ENCODE measurements around the gene WDR41. TPM values are rescaled to one million over a fixed set of nuclear protein-coding genes. Genes with fewer than 3 reads are reported as not detected.

The WDR41 gene
- total RNA-seq, 4 donors from 2014 or later = 22.4 to 40.9 (median 37.4) TPM

DNA sequence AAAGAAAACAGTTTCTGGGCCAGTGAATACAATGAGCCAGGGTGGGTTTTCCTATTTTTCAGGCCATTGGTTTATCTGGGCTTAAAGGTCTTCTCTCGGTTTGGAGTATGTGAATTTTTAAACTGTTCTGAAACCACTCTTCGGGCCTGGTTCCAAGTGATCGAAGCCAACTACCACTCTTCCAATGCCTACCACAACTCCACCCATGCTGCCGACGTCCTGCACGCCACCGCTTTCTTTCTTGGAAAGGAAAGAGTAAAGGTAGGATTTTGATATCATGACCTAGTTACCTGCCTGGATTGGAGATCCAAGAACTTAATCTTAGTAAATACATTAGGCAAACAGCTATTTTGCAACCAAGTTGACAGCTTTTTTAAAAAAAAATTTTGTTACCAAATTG lies 79.1 kb downstream of the WDR41 start:
- intact Hi-C loops (cut with DNase I; ENCODE audit: low total_unique reads) = no loop called here
- 75 to 88% methylated on average over 7 of the region's 7 CpGs for WGBS, 2 donors
- DNase-seq (ENCODE audit: low spot score in 2 of 2) = no peak
- H3K4me3 ChIP-seq (ENCODE audit: low read depth, poor library complexity, severe bottlenecking) = no peak overlapping the region
- TF ChIP-seq CTCF (IDR thresholded peaks at IDR 0.05) (no peak), POLR2A (IDR thresholded peaks at IDR 0.05) (no peak)

GRCh38 chr5:77409870-77410621 lies 82.1 kb downstream of the WDR41 start:
- no peak for DNase-seq (ENCODE audit: low spot score in 2 of 2)
- no peak overlapping the region for H3K4me3 ChIP-seq (ENCODE audit: low read depth, poor library complexity, severe bottlenecking)
- intact Hi-C loops (cut with DNase I; ENCODE audit: low total_unique reads) = no loop called here
- TF ChIP-seq POLR2A (IDR thresholded peaks at IDR 0.05) (no peak), CTCF (IDR thresholded peaks at IDR 0.05) (no peak)
- 70 to 72% methylated on average over 10 of the region's 10 CpGs for WGBS, 2 donors

DNA sequence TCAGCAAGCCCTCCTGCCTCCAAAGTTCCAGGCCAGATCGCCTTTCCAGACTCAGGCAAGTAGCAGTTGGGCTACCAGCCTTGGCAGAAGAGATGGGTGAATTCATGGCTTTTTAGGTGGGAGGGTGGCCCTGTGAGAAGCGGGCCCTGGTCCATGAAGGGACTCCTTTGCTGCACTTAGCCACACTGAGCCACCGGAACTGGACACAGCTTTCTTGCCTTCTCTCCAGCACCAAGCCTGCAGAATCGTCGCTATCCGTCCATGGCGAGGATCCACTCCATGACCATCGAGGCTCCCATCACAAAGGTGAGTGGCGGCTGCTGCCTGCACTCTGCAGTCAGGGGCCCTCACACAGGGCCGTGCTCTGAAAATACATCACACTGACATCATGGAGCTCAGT lies 85.0 kb downstream of the WDR41 start:
- no peak for DNase-seq (ENCODE audit: low spot score in 2 of 2)
- no peak overlapping the region for H3K4me3 ChIP-seq (ENCODE audit: low read depth, poor library complexity, severe bottlenecking)
- TF ChIP-seq CTCF (IDR thresholded peaks at IDR 0.05) = no peak
- no peak for TF ChIP-seq POLR2A (IDR thresholded peaks at IDR 0.05)
- 94 to 95% methylated on average over 9 to 10 of the region's 10 CpGs for WGBS, 2 donors
- intact Hi-C loops (cut with DNase I; ENCODE audit: low total_unique reads) = no loop called here

DNA sequence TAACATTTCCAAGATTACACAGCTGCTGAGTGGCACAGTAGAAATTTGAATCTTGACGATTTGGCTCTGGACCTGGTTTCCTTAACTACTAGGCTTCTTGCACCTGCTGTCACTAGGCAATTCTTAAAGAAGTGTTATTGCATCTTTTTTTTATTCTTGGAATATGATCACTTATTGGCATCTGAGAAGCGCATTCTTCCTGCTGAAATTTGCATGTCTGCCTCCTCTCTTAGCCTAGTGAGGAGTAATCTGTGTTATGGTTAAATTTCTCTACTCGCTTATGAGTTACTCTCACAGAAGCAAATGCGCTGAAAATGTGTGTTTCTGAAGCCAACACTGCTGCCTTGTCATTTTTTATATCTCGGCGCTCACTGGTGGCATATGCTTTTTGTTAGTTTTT lies 89.3 kb downstream of the WDR41 start:
- TF ChIP-seq CTCF (IDR thresholded peaks at IDR 0.05) = no peak
- no peak for TF ChIP-seq POLR2A (IDR thresholded peaks at IDR 0.05)
- no peak overlapping the region for H3K4me3 ChIP-seq (ENCODE audit: low read depth, poor library complexity, severe bottlenecking)
- intact Hi-C loops (cut with DNase I; ENCODE audit: low total_unique reads) = no loop called here
- 70 to 76% methylated on average over 6 of the region's 6 CpGs for WGBS, 2 donors
- DNase-seq (ENCODE audit: low spot score in 2 of 2) = no peak

GRCh38 chr5:77400645-77401044 lies 91.5 kb downstream of the WDR41 start:
- 59 to 70% methylated on average over 1 of the region's 1 CpG for WGBS, 2 donors
- H3K4me3 ChIP-seq (ENCODE audit: low read depth, poor library complexity, severe bottlenecking) = no peak overlapping the region
- intact Hi-C loops (cut with DNase I; ENCODE audit: low total_unique reads) = no loop called here
- no peak for TF ChIP-seq CTCF (IDR thresholded peaks at IDR 0.05)
- TF ChIP-seq POLR2A (IDR thresholded peaks at IDR 0.05) = no peak
- DNase-seq (ENCODE audit: low spot score in 2 of 2) = no peak

GRCh38 chr5:77398896-77399295 lies 93.2 kb downstream of the WDR41 start:
- 84 to 95% methylated on average over 8 of the region's 8 CpGs for WGBS, 2 donors
- no peak for DNase-seq (ENCODE audit: low spot score in 2 of 2)
- no peak for TF ChIP-seq CTCF (IDR thresholded peaks at IDR 0.05)
- no peak for TF ChIP-seq POLR2A (IDR thresholded peaks at IDR 0.05)
- intact Hi-C loops (cut with DNase I; ENCODE audit: low total_unique reads) = no loop called here
- H3K4me3 ChIP-seq (ENCODE audit: low read depth, poor library complexity, severe bottlenecking) = no peak overlapping the region

Data from lower leg skin (tissue), 4 donors.